HCT116 (cell line): ENCODE data around the gene RGS19. TPM values are rescaled to one million over a fixed set of nuclear protein-coding genes. Genes with fewer than 3 reads are reported as not detected.

Experiments used
- ATAC-seq: fragments of 200-7000 bp; cut with Tn5 transposase; 2 replicates; pipeline ENCODE4 v1.9.1; 2020; ENCODE audit warnings: mild to moderate bottlenecking, moderate library complexity
- BruUV-seq: library from RNA; stranded (reverse); fragments of 400-500 nt; replicated peaks from 2 replicates; lab custom pipeline; 2021; lab: Mats Ljungman, UMichigan
- CTCF ChIA-PET: fragments of 300-600 bp; sonication (Branson Sonifier 250); formaldehyde crosslinking; loops from one replicate; lab custom pipeline; 2021; ENCODE audit warnings: antibody characterized with exemption; lab: Charles Lee
- POLR2A ChIA-PET: fragments of 300-600, 350-600 bp; sonication (Branson Sonifier 250); formaldehyde crosslinking; loops from one replicate; lab custom pipeline; 2021; ENCODE audit warnings: antibody characterized with exemption; lab: Charles Lee
- RAD21 ChIA-PET, 2 experiments: fragments of 300-600 bp; sonication (Branson Sonifier 250); formaldehyde crosslinking; loops; one replicate each; lab custom pipeline; 2023; ENCODE audit warnings: low total read pairs in 2 of 2; ENCODE audit not compliant: uncharacterized antibody in 2 of 2, unreplicated experiment in 2 of 2, low non-redundant PET in 1 of 2; lab: Charles Lee
- DNase-seq: peaks from one replicate; pipeline ENCODE4 v3.0.0-alpha.2; 2010; ENCODE audit warnings: low read depth, low spot score
- H2AFZ ChIP-seq: fragments of 200-600 bp; shearing (Covaris generic), sonication (generic); 2 replicates; pipeline ENCODE4 v1.6.1; 2017; ENCODE audit warnings: low read depth, mixed run types, mixed read lengths, antibody characterized with exemption, low read length; ENCODE audit not compliant: poor library complexity, severe bottlenecking
- H3K27ac ChIP-seq: 2 replicates; pipeline ENCODE4 v1.5.1; 2012; ENCODE audit warnings: low read depth, low read length
- H3K27me3 ChIP-seq: fragments of 200-600 bp; sonication (generic); 2 replicates; pipeline ENCODE4 v1.6.1; 2016; ENCODE audit warnings: mixed run types, low read length, mixed read lengths; ENCODE audit not compliant: insufficient read depth
- H3K36me3 ChIP-seq, 2 experiments: fragments of 200-500 bp in 1 of 2; fragments of 200-600 bp in 1 of 2; sonication (Bioruptor generic) in 1 of 2; sonication (generic) in 1 of 2; 2 replicates each; pipeline versions ENCODE4 v1.5.1 to v1.6.1; 2014 to 2016; ENCODE audit warnings: low read length in 2 of 2, inconsistent platforms in 1 of 2, mixed read lengths in 1 of 2, mixed run types in 1 of 2; ENCODE audit not compliant: insufficient read depth in 2 of 2, control insufficient read depth in 1 of 2
- H3K4me1 ChIP-seq, 2 experiments: fragments of 200-600 bp in 1 of 2; sonication (generic) in 1 of 2; 2 replicates each; pipeline versions ENCODE4 v1.5.1 to v1.6.1; 2012 to 2017; ENCODE audit warnings: low read length in 2 of 2, inconsistent platforms in 1 of 2, mild to moderate bottlenecking in 1 of 2, mixed read lengths in 1 of 2, mixed run types in 1 of 2, moderate library complexity in 1 of 2; ENCODE audit not compliant: insufficient read depth in 2 of 2, control insufficient read depth in 1 of 2
- H3K4me2 ChIP-seq: fragments of 200-600 bp; sonication (generic); 2 replicates; pipeline ENCODE4 v1.6.1; 2017; ENCODE audit warnings: mixed run types, low read length, mixed read lengths
- H3K4me3 ChIP-seq, 2 experiments: fragments of 200-600 bp in 1 of 2; sonication (generic) in 1 of 2; replicated peaks in 1 of 2; 2 replicates each; pipeline ENCODE4 v1.5.1; 2011 to 2016; ENCODE audit warnings: low read length in 2 of 2, control low read depth in 1 of 2, low read depth in 1 of 2, mild to moderate bottlenecking in 1 of 2, mixed read lengths in 1 of 2, mixed run types in 1 of 2
- H3K79me2 ChIP-seq: fragments of 200-600 bp; sonication (generic); 2 replicates; pipeline ENCODE4 v1.6.1; 2017; ENCODE audit warnings: mild to moderate bottlenecking, mixed run types, low read length, moderate library complexity, mixed read lengths; ENCODE audit not compliant: insufficient read depth
- H3K9ac ChIP-seq: fragments of 200-600 bp; sonication (generic); 2 replicates; pipeline ENCODE4 v1.6.1; 2016; ENCODE audit warnings: low read length, mixed read lengths
- H3K9me2 ChIP-seq: fragments of 200-600 bp; sonication (generic), shearing (Covaris generic); 2 replicates; pipeline ENCODE4 v1.6.1; 2017; ENCODE audit warnings: mixed run types, mild to moderate bottlenecking, moderate library complexity; ENCODE audit not compliant: insufficient read depth
- H3K9me3 ChIP-seq, 2 experiments: fragments of 200-500 bp in 1 of 2; fragments of 200-600 bp in 1 of 2; sonication (Bioruptor generic) in 1 of 2; sonication (generic) in 1 of 2; 2 replicates each; pipeline ENCODE4 v1.6.1; 2014 to 2017; ENCODE audit warnings: low read length in 2 of 2, mixed read lengths in 2 of 2, inconsistent platforms in 1 of 2, low read depth in 1 of 2, mild to moderate bottlenecking in 1 of 2, mixed run types in 1 of 2, moderate library complexity in 1 of 2; ENCODE audit not compliant: control insufficient read depth in 1 of 2, insufficient read depth in 1 of 2
- H4K20me1 ChIP-seq: fragments of 200-600 bp; sonication (generic), shearing (Covaris generic); 2 replicates; pipeline ENCODE4 v1.6.1; 2017; ENCODE audit warnings: mixed run types, mild to moderate bottlenecking, moderate library complexity; ENCODE audit not compliant: insufficient read depth
- ATF3 ChIP-seq: IDR thresholded peaks from 2 replicates; pipeline ENCODE4 v1.6.1; 2012
- CEBPB ChIP-seq: IDR thresholded peaks from 2 replicates; pipeline ENCODE4 v1.6.1; 2012; ENCODE audit warnings: low read depth
- EZH2 ChIP-seq: fragments of 200-600 bp; sonication (generic); IDR thresholded peaks from 2 replicates; pipeline ENCODE4 v1.6.1; 2017; ENCODE audit warnings: antibody characterized with exemption, mixed run types
- EZH2phosphoT487 ChIP-seq: fragments of 200-600 bp; IDR thresholded peaks from 2 replicates; pipeline ENCODE4 v1.6.1; 2018; ENCODE audit warnings: antibody characterized with exemption, borderline replicate concordance
- FOSL1 ChIP-seq: IDR thresholded peaks from 2 replicates; pipeline ENCODE4 v1.6.1; 2012; ENCODE audit warnings: low read depth
- REST ChIP-seq: IDR thresholded peaks from 2 replicates; pipeline ENCODE4 v1.6.1; 2012; ENCODE audit warnings: low read depth
- SIN3A ChIP-seq: IDR thresholded peaks from 2 replicates; pipeline ENCODE4 v1.6.1; 2012; ENCODE audit warnings: low read depth
- SP1 ChIP-seq: IDR thresholded peaks from 2 replicates; pipeline ENCODE4 v1.6.1; 2012; ENCODE audit warnings: low read depth
- ZFX ChIP-seq: fragments of 450-650 bp; IDR thresholded peaks from 2 replicates; pipeline ENCODE4 v1.6.1; 2017
- intact Hi-C: fragments of 100-400 bp; cut with micrococcal nuclease; formaldehyde crosslinking; loops from 2 replicates; pipeline ENCODE4 v1.10.0; 2022
- total RNA-seq: library from RNA; stranded (reverse); gene quantifications from one replicate; pipeline ENCODE4 v1.2.1, GENCODE V29; 2021; ENCODE audit not compliant: unreplicated experiment

RGS19 gene
- total RNA-seq, 1 experiment from 2014 or later: 21.4 TPM

GRCh38 chr20:64112691-64113443 lies 33.5 kb upstream of the RGS19 start:
- no peaks in the 10 kb centered on the region for H3K4me1 ChIP-seq
- TF ChIP-seq EZH2 (no peak), FOSL1 (no peak), SP1 (no peak), SIN3A (no peak), ZFX (no peak), CEBPB (no peak), REST (no peak), EZH2phosphoT487 (no peak), ATF3 (no peak)
- H3K9me2 ChIP-seq: no peaks in the 10 kb centered on the region
- H3K4me3 ChIP-seq: no peak overlapping the region
- H3K79me2 ChIP-seq: no peaks in the 10 kb centered on the region
- no peaks in the 10 kb centered on the region for H3K36me3 ChIP-seq
- DNase-seq: no peak
- BruUV-seq: no TSS peak
- H3K9ac ChIP-seq: no peak overlapping the region
- ChIA-PET POLR2A (no interaction called here), CTCF (no interaction called here), RAD21 (no interaction called here)
- H3K9me3 ChIP-seq: no peaks in the 10 kb centered on the region
- H2AFZ ChIP-seq: no peak overlapping the region
- intact Hi-C loops: no loop called here
- no peak overlapping the region for H3K27ac ChIP-seq
- no peaks in the 10 kb centered on the region for H3K27me3 ChIP-seq
- ATAC-seq: no peak
- no peak overlapping the region for H3K4me2 ChIP-seq
- no peaks in the 10 kb centered on the region for H4K20me1 ChIP-seq
